ENCODE data around the gene RAB8B.
"Not testable (repeated sequence)": the region's sequence is repeated elsewhere in the genome, so short reads cannot be mapped to it uniquely, and the experiment has no call there.

RAB8B gene

DNA sequence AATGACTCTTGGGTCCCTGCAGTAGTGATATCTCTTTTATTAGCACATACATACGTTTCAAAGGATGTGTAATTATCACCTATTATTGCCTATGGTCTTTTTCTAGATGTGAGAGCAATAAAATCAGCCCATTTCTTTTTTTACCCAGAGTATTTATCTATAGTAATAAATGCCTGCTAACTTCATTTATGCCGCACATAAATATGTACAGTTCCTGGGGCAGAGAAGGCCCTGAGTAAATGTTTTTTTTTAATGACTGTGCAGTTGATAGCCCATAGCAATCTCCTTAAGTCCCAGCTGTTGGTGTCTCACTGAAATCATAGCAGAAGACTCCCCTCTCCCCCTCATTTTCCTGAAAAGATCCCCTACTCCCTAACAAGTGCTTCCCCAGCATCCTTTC lies 16.7 kb downstream of the RAB8B start:
- H3K9ac ChIP-seq (ENCODE audit: insufficient read length) = no peak overlapping the region
- no peaks in the 10 kb centered on the region for H3K36me3 ChIP-seq (ENCODE audit: insufficient read depth, low read length)
- no peak overlapping the region for H3K27ac ChIP-seq
- no peak for DNase-seq (ENCODE audit: low read depth, low spot score)
- no peaks in the 10 kb centered on the region for H3K9me3 ChIP-seq (ENCODE audit: low read depth, low read length)
- H3K4me3 ChIP-seq = no peak overlapping the region
- TF ChIP-seq FOXP2 (optimal IDR thresholded peaks at IDR 0.05; ENCODE audit: control extremely low read depth, extremely low read length, insufficient read depth) (no peak), POLR2AphosphoS5 (IDR thresholded peaks at IDR 0.05; ENCODE audit: borderline replicate concordance, low read depth, low read length) (no peak), EZH2 (IDR thresholded peaks at IDR 0.05) (no peak)

DNA sequence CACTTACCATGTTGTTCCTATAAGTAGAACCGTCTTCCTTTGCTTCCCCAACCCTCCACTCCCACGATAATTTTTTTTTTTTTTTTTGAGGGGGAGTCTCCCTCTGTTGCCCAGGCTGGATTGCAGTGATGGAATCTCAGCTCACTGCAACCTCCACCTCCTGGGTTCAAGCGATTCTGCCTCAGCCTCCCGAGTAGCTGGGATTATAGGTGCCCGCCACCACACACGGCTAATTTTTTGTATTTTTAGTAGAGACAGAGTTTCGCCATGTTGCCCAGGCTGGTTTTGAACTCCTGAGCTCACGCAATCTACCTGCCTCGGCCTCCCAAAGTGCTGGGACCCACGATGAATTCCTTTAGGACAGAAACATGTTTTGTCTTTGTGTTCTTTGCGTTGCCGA lies 19.4 kb downstream of the RAB8B start:
- H3K4me3 ChIP-seq; H3K27ac ChIP-seq; H3K9me3 ChIP-seq (ENCODE audit: low read depth, low read length); H3K36me3 ChIP-seq (ENCODE audit: insufficient read depth, low read length); H3K9ac ChIP-seq (ENCODE audit: insufficient read length); DNase-seq (ENCODE audit: low read depth, low spot score): not testable (repeated sequence)

DNA sequence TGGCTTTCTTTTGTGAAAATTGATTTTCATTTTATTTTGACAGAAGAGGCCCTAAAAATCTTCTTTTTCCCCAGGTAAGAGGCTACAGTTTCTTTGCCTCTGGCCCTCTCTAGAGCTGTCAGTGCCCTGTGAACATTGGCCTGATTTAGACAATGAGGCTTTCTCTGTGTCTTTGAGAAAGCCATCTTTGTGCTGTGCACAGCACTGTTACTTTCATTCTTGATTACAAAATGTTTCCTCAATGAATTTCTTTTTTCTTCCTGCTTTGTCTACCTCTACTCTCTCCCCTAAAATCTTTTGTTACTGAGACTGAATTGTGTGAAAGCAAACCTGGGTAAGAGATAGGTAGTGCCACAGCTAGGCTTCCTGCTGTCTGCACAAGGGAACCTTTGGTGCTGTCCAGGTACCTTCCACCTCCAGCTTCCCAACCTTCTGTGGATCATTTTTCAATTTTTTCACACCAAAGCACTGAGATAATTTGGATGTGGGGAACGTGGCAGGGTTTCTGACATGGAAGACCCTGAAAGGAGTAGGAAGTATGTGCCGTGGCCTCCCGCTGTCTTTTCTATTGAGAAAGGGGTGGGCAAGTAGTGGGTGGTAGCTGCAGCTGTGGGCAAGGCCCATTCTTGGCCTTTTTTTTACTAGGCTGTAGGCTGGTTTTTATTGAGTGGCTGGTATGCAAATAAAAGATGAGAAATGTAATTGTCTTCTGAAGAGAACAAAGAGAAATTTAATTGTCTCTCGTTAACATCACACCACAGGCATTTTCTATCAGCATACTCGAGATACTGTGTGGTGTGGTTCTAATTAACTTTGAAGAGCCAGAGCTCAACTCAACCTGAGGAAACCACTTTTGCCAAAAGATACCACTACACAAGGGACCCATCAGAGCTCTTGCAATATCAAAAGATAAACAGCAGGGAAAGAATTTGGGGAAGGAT lies 21.0 kb downstream of the RAB8B start:
- Histone ChIP-seq H3K9me3 (ENCODE audit: low read depth, low read length) (no peaks in the 10 kb centered on the region), H3K9ac (ENCODE audit: insufficient read length) (no peak overlapping the region), H3K27ac (peak overlapping the region; percentile 62), H3K4me3 (peak overlapping the region; percentile 25), H3K36me3 (ENCODE audit: insufficient read depth, low read length) (no peaks in the 10 kb centered on the region)
- no peak for DNase-seq (ENCODE audit: low read depth, low spot score)
- TF ChIP-seq POLR2AphosphoS5 (IDR thresholded peaks at IDR 0.05; ENCODE audit: borderline replicate concordance, low read depth, low read length) = no peak
- TF ChIP-seq EZH2 (IDR thresholded peaks at IDR 0.05) = no peak
- TF ChIP-seq FOXP2 (optimal IDR thresholded peaks at IDR 0.05; ENCODE audit: control extremely low read depth, extremely low read length, insufficient read depth) = no peak

DNA sequence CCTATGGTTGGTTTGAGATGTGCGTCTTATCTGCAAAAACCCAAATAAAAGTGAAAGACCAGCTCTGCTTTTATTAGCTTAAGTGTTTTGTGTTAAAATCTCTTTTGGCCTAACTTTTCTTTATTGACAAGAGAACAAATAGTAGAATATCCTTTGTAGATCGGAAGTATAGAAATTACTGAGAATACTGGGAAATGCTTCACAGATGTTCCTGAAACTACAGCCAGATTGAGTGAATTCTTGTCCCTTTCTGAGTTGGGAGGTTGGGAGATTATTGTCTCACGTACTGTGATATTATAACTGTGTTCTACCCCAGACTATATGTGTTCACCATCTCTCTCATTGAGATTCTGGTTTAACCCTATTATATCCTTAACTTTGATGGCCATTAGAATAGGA lies 21.7 kb downstream of the RAB8B start:
- TF ChIP-seq FOXP2 (optimal IDR thresholded peaks at IDR 0.05; ENCODE audit: control extremely low read depth, extremely low read length, insufficient read depth) = no peak
- no peak for TF ChIP-seq EZH2 (IDR thresholded peaks at IDR 0.05)
- TF ChIP-seq POLR2AphosphoS5 (IDR thresholded peaks at IDR 0.05; ENCODE audit: borderline replicate concordance, low read depth, low read length) = no peak
- DNase-seq (ENCODE audit: low read depth, low spot score) = no peak
- Histone ChIP-seq H3K4me3 (peak overlapping the region; percentile 25), H3K9me3 (ENCODE audit: low read depth, low read length) (no peaks in the 10 kb centered on the region), H3K9ac (ENCODE audit: insufficient read length) (no peak overlapping the region), H3K36me3 (ENCODE audit: insufficient read depth, low read length) (no peaks in the 10 kb centered on the region), H3K27ac (peak overlapping the region; percentile 62)

DNA sequence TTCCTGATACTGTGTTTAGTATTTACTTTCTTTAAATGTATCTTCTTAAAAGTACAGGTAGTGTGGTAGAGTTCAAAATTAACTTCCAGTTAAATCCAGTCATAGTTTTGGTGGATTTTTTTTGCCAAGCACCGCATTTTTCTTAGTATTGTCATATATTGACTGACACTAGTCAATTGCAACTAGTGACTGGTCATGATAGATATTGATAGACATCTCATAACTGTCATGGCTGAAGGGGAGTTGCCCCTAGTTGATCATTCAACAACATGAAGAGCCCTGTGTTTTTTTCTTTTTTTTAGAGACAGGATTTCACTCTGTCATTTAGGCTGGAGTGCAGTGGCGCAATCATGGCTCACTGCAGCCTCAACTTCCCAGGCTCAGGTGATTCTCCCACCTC lies 22.1 kb downstream of the RAB8B start:
- no peak for DNase-seq (ENCODE audit: low read depth, low spot score)
- TF ChIP-seq EZH2 (IDR thresholded peaks at IDR 0.05) (no peak), POLR2AphosphoS5 (IDR thresholded peaks at IDR 0.05; ENCODE audit: borderline replicate concordance, low read depth, low read length) (no peak), FOXP2 (optimal IDR thresholded peaks at IDR 0.05; ENCODE audit: control extremely low read depth, extremely low read length, insufficient read depth) (no peak)
- peak overlapping the region; percentile 25; the same call in 1 of the 2 replicates for H3K4me3 ChIP-seq
- no peak overlapping the region for H3K9ac ChIP-seq (ENCODE audit: insufficient read length)
- H3K9me3 ChIP-seq (ENCODE audit: low read depth, low read length) = no peaks in the 10 kb centered on the region
- no peak overlapping the region for H3K27ac ChIP-seq
- H3K36me3 ChIP-seq (ENCODE audit: insufficient read depth, low read length) = no peaks in the 10 kb centered on the region

DNA sequence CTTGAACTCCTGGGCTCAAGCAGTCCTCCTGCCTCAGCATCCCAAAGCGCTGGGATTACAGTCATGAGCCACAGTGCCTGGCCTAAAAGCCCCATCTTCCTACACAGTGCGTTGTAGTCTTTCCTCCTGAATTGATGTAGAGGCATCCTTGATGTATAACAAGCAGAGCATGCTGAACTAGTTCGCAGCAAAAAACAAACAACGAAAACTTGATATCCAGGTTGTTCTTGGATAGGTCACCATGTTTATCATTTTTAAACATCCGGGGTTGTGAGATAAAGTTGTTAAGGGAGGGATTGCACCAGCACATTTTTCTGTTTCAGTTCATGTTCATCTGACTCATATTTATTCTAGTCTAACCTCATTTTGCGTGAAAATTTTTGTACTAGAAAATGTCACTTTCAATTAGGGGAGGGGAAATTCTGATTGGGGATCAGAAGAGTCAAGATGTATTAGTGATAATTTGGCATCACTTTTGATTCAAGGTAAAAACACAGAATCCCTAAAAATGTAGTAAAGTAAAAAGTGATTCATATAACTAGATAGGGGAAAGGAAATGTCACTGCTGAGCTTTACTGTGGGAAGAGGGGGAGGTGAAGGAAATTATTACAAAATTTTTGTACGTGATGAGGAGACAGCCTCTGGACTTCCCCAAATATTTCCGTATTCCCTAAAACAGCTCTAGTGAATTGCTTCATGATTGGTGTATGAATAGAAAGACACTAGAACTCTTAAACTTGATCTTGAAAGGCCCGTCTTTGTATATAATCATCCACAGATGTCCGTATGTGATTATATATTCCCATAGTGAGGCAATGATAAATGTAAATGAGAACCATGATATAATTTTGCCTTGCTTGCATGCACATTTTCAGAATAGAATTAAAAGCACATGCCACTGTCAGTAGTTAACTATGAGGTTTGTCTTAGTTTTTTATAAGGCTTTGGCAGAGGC lies 22.9 kb downstream of the RAB8B start:
- H3K27ac ChIP-seq = peak overlapping the region; percentile 95
- H3K4me3 ChIP-seq = peak overlapping the region; percentile 73
- H3K9ac ChIP-seq (ENCODE audit: insufficient read length) = peak overlapping the region; percentile 49
- no peak for TF ChIP-seq FOXP2 (optimal IDR thresholded peaks at IDR 0.05; ENCODE audit: control extremely low read depth, extremely low read length, insufficient read depth)
- TF ChIP-seq POLR2AphosphoS5 (IDR thresholded peaks at IDR 0.05; ENCODE audit: borderline replicate concordance, low read depth, low read length) = peak; percentile 74; the same call in 1 of the 2 replicates
- no peak for TF ChIP-seq EZH2 (IDR thresholded peaks at IDR 0.05)
- no peaks in the 10 kb centered on the region for H3K36me3 ChIP-seq (ENCODE audit: insufficient read depth, low read length)
- peak; percentile 98 for DNase-seq (ENCODE audit: low read depth, low spot score)
- no peaks in the 10 kb centered on the region for H3K9me3 ChIP-seq (ENCODE audit: low read depth, low read length)

DNA sequence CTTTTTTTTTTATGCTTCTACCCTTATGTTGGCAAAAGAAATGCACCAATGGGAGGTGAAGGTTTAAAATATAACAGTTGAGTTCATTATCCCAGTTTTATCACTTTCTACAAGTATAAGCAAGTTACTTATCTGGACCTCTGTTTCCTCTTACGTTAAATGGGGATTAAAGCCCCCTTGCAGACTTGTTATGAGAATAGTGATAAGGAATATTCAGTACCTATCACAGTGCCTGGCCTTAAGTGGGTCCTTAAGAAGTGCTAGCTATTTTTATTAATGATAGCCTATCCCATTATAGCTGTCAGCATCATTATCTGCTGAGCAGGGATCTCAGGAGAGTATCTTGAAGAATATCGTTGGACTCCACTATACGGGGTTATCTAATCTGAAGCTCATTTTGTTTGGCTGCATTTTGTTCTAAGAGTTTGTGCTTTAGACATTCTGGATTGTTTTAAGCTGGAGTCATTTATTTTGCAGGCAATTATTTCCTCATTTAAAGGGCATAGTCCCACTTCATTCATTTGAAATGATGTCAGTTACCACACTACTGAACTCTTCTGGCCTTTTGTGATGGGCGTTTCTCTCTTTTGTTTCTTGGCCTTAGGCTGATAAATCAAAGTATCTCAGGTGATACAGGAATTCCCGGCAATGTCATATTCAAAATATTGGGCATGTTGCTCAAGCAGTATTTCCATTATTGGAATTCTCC lies 28.8 kb downstream of the RAB8B start:
- no peak for DNase-seq (ENCODE audit: low read depth, low spot score)
- no peaks in the 10 kb centered on the region for H3K36me3 ChIP-seq (ENCODE audit: insufficient read depth, low read length)
- H3K9me3 ChIP-seq (ENCODE audit: low read depth, low read length) = no peaks in the 10 kb centered on the region
- H3K9ac ChIP-seq (ENCODE audit: insufficient read length) = no peak overlapping the region
- no peak overlapping the region for H3K27ac ChIP-seq
- TF ChIP-seq POLR2AphosphoS5 (IDR thresholded peaks at IDR 0.05; ENCODE audit: borderline replicate concordance, low read depth, low read length) = no peak
- TF ChIP-seq FOXP2 (optimal IDR thresholded peaks at IDR 0.05; ENCODE audit: control extremely low read depth, extremely low read length, insufficient read depth) = no peak
- TF ChIP-seq EZH2 (IDR thresholded peaks at IDR 0.05) = no peak
- H3K4me3 ChIP-seq = no peak overlapping the region

All from SK-N-MC (cell line).